ENCODE measurements around the gene COBL. TPM values are rescaled to one million over a fixed set of nuclear protein-coding genes. Genes with fewer than 3 reads are reported as not detected.
A peak's percentile ranks its signal among the peaks of the same experiment; 100 is the strongest.

Gene COBL
- total RNA-seq, 6 experiments from 2014 or later, result not detected

DNA sequence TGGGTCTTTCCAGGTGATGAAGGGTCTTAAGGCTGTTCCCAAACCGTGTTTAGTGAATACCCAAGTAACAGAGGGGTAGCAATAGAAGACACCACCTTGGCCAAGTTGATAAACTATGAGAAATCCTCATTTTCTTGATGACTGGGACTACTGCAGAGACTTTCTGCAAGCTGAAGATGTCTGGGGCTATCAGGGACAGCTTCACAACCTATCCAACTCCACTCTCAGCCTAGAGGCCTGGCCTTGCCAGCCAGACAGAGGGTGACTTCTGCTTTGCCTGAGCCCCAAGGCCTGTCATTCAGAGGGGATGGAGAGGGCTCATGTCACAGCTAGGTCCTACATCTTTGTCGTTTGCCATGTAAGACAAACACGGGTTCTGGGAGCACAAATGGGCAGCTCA lies 278.0 kb downstream of the COBL start:
- Mint-ChIP-seq H3K4me3 (no peak overlapping the region), H3K36me3 (ENCODE audit: low read depth) (no peaks in the 10 kb centered on the region), H3K9me3 (no peaks in the 10 kb centered on the region), H3K27ac (no peak overlapping the region), H3K27me3 (ENCODE audit: insufficient read depth) (0 out of 2 replicates have a peak, but pooled peaks cover 6% of the 10 kb centered on the region), H3K4me1 (ENCODE audit: low read depth) (peaks cover 39% of the 10 kb centered on the region)
- DNase-seq, result no peak
- TF ChIP-seq, protein P1, sequence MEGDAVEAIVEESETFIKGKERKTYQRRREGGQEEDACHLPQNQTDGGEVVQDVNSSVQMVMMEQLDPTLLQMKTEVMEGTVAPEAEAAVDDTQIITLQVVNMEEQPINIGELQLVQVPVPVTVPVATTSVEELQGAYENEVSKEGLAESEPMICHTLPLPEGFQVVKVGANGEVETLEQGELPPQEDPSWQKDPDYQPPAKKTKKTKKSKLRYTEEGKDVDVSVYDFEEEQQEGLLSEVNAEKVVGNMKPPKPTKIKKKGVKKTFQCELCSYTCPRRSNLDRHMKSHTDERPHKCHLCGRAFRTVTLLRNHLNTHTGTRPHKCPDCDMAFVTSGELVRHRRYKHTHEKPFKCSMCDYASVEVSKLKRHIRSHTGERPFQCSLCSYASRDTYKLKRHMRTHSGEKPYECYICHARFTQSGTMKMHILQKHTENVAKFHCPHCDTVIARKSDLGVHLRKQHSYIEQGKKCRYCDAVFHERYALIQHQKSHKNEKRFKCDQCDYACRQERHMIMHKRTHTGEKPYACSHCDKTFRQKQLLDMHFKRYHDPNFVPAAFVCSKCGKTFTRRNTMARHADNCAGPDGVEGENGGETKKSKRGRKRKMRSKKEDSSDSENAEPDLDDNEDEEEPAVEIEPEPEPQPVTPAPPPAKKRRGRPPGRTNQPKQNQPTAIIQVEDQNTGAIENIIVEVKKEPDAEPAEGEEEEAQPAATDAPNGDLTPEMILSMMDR (IDR thresholded peaks at IDR 0.05), result no peak

DNA sequence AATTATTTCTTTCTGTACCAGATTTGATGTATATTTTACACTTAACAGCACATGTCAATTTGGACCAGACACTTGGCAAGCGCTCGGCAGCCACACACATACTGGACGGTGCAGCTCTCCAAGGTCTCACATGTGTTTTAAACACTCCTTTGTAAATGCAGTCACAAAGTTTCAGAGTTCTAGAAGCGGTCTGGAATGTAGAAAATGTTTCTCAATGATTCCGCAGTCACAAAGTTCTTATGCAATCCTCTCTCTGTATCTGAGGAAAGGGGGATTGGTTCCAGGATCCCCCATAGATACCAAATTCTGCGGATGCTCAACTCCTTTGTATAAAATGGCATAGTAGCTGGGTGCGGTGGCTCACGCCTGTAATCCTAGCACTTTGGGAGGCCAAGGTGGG lies 280.9 kb downstream of the COBL start:
- no peak for DNase-seq
- TF ChIP-seq, protein P1 (IDR thresholded peaks at IDR 0.05), result no peak
- Mint-ChIP-seq H3K27me3 (ENCODE audit: insufficient read depth) (0 out of 2 replicates have a peak, but pooled peaks cover 6% of the 10 kb centered on the region), H3K27ac (no peak overlapping the region), H3K36me3 (ENCODE audit: low read depth) (no peaks in the 10 kb centered on the region), H3K9me3 (no peaks in the 10 kb centered on the region), H3K4me1 (ENCODE audit: low read depth) (peaks cover 59% of the 10 kb centered on the region), H3K4me3 (no peak overlapping the region)

DNA sequence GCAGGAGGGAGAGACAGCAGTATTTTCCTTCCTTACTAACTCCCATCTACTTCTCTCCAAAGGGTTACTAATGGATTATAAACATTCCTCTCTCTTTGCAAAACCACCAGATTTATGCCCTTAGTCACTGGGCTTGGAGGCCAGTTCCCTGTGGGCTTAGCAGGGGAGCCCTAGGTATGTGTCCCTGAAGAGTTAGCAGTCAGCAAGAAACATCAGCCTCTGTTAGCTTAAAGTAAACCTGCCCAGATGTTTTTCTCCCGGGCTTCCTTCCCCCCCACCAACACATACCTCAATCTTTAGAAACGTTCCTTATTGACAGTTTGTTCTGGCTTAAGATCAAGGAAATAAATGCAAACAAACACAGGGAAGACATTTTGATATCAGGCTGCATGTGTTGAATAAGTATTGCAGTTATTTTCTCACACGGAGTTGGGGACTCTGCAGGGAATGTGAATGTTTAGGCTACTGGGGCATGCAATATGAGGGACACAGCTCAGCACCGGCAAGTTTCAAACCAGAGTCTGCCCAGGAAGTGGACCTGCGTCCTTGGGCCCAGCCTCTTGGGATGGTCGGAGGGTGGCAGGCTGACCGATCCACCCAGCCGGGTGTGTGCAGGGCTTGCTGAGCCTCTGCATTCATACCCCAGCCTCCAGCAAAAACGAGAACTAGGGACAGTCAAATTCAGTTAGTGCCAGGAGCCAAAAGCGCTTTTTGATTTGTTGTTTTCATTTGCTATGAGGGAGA lies 281.9 kb downstream of the COBL start:
- peak; percentile 83 for DNase-seq
- Mint-ChIP-seq H3K27ac (peak overlapping the region; percentile 70), H3K36me3 (ENCODE audit: low read depth) (no peaks in the 10 kb centered on the region), H3K4me3 (peak overlapping the region; percentile 54), H3K9me3 (no peaks in the 10 kb centered on the region), H3K27me3 (ENCODE audit: insufficient read depth) (no peaks in the 10 kb centered on the region), H3K4me1 (ENCODE audit: low read depth) (peaks cover 59% of the 10 kb centered on the region)
- TF ChIP-seq, protein P1 (IDR thresholded peaks at IDR 0.05), result no peak

DNA sequence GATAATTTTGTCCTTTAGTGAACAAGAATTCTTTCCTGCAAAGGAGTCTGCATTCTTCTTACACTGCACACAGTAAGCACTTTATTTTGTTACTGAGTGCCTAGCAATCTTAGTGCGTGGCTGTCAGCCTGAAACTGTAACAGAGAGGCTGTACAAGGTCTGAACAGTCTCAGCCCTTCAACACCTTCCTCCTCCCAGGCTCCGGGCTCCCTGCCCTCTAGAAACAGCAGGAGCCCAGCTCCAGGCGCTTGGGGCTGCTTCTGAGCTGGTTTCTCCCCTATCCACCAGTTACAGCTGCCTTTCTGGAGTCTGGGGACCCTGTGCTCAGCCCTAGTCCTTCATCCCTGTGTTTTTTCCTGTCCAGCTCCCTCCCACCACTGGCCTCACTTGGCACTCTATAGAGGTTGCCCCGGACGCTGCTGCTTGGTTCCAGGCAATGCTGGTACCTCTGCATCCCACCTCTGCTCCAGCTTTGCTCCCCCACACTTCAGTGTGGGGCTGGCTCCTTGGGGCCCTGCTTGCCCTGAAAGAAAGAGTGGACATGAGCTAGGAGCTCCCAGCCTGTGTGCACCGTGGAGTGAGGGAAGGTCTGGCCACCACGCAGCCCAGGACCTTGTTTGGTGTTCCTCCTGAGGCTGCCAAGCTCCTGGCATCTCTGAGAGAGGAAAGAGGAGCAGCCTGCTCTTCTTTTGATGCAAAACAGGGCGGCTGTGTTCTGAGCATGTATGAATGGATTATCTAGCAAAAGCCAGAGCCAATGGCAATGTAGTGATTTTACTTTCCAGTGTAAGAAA lies 282.7 kb downstream of the COBL start:
- Mint-ChIP-seq H3K27me3 (ENCODE audit: insufficient read depth) (no peaks in the 10 kb centered on the region), H3K27ac (peak overlapping the region; percentile 70), H3K36me3 (ENCODE audit: low read depth) (no peaks in the 10 kb centered on the region), H3K4me1 (ENCODE audit: low read depth) (peaks cover 64% of the 10 kb centered on the region), H3K9me3 (no peaks in the 10 kb centered on the region), H3K4me3 (peak overlapping the region; percentile 54)
- TF ChIP-seq, protein P1 (IDR thresholded peaks at IDR 0.05), result no peak
- no peak for DNase-seq

DNA sequence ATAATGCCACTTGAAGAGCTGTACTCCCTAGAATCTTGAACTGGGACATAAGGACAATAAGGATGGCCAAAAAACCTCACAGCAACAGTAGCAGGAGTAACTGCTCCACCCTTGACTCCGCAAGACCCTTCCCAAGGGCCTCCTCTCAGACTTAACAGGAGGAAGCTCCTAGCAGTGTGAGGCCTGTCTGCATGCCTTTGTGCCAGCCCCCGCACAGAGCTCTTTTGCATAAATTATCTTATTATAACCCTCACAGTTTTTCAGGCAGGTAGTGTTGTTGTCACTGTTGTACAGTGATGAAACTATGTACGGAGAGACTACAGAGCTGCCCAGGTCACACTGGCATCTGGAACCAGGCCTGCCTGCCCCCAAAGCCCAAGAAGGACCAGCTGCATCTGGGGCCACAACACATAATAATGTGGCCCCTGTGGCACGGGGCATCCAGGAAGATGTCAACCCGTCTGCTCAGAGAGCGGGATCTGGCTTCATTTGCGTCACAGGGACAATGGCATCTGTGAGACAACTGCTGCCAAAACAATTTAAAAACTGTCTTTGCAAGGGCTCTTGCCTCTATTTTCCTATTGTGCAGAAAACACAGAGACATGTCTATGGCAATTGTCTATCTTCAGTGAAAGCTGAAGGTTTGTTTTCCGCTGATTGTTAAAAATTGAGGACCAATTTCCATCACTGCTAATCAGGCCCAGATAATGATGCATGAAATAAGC lies 284.7 kb downstream of the COBL start:
- no peak for DNase-seq
- no peak overlapping the region for H3K27ac Mint-ChIP-seq

More for the DNA sequence above, 284.7 kb downstream of the COBL start:
- TF ChIP-seq, protein P1 (IDR thresholded peaks at IDR 0.05), result no peak
- H3K9me3 Mint-ChIP-seq, result no peaks in the 10 kb centered on the region
- peaks cover 68% of the 10 kb centered on the region for H3K4me1 Mint-ChIP-seq (ENCODE audit: low read depth)
- no peaks in the 10 kb centered on the region for H3K27me3 Mint-ChIP-seq (ENCODE audit: insufficient read depth)
- H3K36me3 Mint-ChIP-seq (ENCODE audit: low read depth), result no peaks in the 10 kb centered on the region
- no peak overlapping the region for H3K4me3 Mint-ChIP-seq

All from HFFc6 (cell line).